ENCODE measurements around the gene SCN1B. TPM values are rescaled to one million over a fixed set of nuclear protein-coding genes. Genes with fewer than 3 reads are reported as not detected.

The SCN1B gene
- total and polyA plus RNA-seq, 10 of the 15 experiments (the other 5 are each of a cell fraction or from before 2014, with no cell fraction given), result 0.04 to 0.54 (median 0.11) TPM; not detected in 3

GRCh38 chr19:35029737-35030256 lies 473 bp upstream of the SCN1B start:
- DNase-seq (ENCODE audit: low read depth, low spot score), result no peak
- H3K9me3 ChIP-seq (replicated peaks; ENCODE audit: control insufficient read depth, insufficient read depth, low read length), result no peaks in the 10 kb centered on the region
- ChIA-PET CTCF (no interaction called here), POLR2A (no interaction called here), SMC1A (ENCODE audit: uncharacterized antibody, unreplicated experiment) (no interaction called here), RAD21 (ENCODE audit: unreplicated experiment) (no interaction called here)
- H3K4me3 ChIP-seq, result no peak overlapping the region
- no peaks in the 10 kb centered on the region for H4K20me1 ChIP-seq (ENCODE audit: control insufficient read depth, insufficient read depth)
- no peaks in the 10 kb centered on the region for H3K4me1 ChIP-seq (ENCODE audit: control insufficient read depth, insufficient read depth, low read length)
- H2AFZ ChIP-seq (ENCODE audit: control insufficient read depth, low read depth, low read length), result no peak overlapping the region
- no peak for TF ChIP-seq FOXM1 (IDR thresholded peaks at IDR 0.05; ENCODE audit: low read depth, low read length)
- no peak for TF ChIP-seq GATAD2B (conservative IDR thresholded peaks at IDR 0.05; ENCODE audit: low read depth)
- TF ChIP-seq POLR2A (IDR thresholded peaks at IDR 0.05; ENCODE audit: low read depth, low read length), result 0 out of 2 replicates have a peak, but pooled peaks have one; percentile 23
- no peak; the same call in 2 of the 3 replicates for ATAC-seq
- peaks cover 0 to 5% of the 10 kb centered on the region in 2 experiments; a peak in 2 of 4 replicates for H3K36me3 ChIP-seq (ENCODE audit: control insufficient read depth in 2 of 2, insufficient read depth in 2 of 2, low read length in 1 of 2)
- no peak overlapping the region for H3K27ac ChIP-seq (ENCODE audit: control insufficient read depth, insufficient read depth)
- WGBS (ENCODE audit: insufficient coverage, insufficient replicate concordance, low lambda C conversion rate, missing lambda C conversion rate), result 42% methylated on average over 8 of the region's 11 CpGs
- H3K9ac ChIP-seq (ENCODE audit: control insufficient read depth, insufficient read depth, low read length), result no peak overlapping the region
- BruUV-seq (replicated peaks), result no TSS peak
- in situ Hi-C loops (cut with MboI), result no loop called here
- intact Hi-C loops (cut with micrococcal nuclease; ENCODE audit: unreplicated experiment), result no loop called here
- H3K4me2 ChIP-seq (ENCODE audit: control insufficient read depth, insufficient read depth), result 0 out of 2 replicates have a peak overlapping the region, but pooled peaks have one; percentile 42
- no peak for FAIRE-seq
- H3K79me2 ChIP-seq (ENCODE audit: control insufficient read depth, insufficient read depth, low read length), result no peaks in the 10 kb centered on the region
- H3K27me3 ChIP-seq (replicated peaks in 1 of 2; ENCODE audit: control insufficient read depth in 2 of 2, insufficient read depth in 2 of 2, low read length in 1 of 2), result peaks cover 2 to 5% of the 10 kb centered on the region in 2 experiments; a peak in 2 of 4 replicates

DNA sequence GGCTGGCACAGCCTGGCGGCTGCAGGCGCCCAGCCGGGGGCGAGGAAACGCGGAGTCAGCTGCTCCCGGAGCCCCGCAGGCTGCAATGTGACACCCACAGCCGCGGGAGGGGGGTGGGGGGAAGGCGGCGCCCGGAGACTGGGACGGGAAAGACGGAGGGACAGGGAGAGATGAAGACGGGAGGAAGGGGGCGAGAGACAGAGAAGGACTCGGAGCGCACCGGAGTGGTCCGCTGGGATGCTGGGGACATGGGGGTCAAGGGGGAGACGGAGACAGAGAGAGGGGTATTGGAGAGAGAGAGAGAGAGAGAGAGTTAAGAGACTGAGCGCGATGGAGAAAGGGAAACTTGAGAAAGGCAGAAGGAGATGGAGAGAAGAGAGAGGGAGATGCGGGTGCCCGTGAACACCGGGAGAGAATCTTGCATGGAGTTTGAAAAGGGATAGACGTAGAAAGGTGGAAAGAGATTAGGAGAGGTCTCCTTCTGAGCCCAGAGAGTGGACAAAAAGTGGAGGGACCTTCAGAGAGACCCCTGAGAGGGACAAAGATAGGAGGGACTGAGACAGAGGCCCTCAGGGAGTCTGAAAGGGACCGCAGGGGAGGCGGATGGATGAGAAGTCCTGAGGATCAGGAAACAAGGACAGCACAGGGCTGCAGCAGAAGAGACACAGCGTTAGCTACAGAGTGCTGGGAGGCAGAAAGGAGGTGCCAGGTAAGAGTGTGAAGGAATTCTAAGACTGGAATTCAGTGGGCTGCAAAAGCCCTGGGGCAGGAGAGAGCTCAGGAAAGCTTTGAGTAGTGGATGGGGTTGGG lies 1.0 kb downstream of the SCN1B start:
- in situ Hi-C loops (cut with MboI) (no loop called here), intact Hi-C loops (cut with micrococcal nuclease; ENCODE audit: unreplicated experiment) (no loop called here)
- no peaks in the 10 kb centered on the region for H3K79me2 ChIP-seq (ENCODE audit: control insufficient read depth, insufficient read depth, low read length)
- no peak for FAIRE-seq
- H4K20me1 ChIP-seq (ENCODE audit: control insufficient read depth, insufficient read depth), result no peaks in the 10 kb centered on the region
- DNase-seq (ENCODE audit: low read depth, low spot score), result no peak
- ChIA-PET RAD21 (ENCODE audit: unreplicated experiment) (no interaction called here), CTCF (no interaction called here), POLR2A (no interaction called here), SMC1A (ENCODE audit: uncharacterized antibody, unreplicated experiment) (no interaction called here)
- TF ChIP-seq, protein P1, sequence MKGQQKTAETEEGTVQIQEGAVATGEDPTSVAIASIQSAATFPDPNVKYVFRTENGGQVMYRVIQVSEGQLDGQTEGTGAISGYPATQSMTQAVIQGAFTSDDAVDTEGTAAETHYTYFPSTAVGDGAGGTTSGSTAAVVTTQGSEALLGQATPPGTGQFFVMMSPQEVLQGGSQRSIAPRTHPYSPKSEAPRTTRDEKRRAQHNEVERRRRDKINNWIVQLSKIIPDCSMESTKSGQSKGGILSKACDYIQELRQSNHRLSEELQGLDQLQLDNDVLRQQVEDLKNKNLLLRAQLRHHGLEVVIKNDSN (IDR thresholded peaks at IDR 0.05; ENCODE audit: borderline replicate concordance, extremely low read length, insufficient read depth, low read depth, low read length), result no peak
- WGBS (ENCODE audit: insufficient coverage, insufficient replicate concordance, low lambda C conversion rate, missing lambda C conversion rate), result 7% methylated on average over 29 of the region's 31 CpGs
- no TSS peak for BruUV-seq (replicated peaks)
- peaks cover 2 to 5% of the 10 kb centered on the region in 2 experiments; a peak in 2 of 4 replicates for H3K27me3 ChIP-seq (replicated peaks in 1 of 2; ENCODE audit: control insufficient read depth in 2 of 2, insufficient read depth in 2 of 2, low read length in 1 of 2)
- H3K4me3 ChIP-seq, result no peak overlapping the region
- no peak overlapping the region for H3K9ac ChIP-seq (ENCODE audit: control insufficient read depth, insufficient read depth, low read length)
- no peak overlapping the region for H2AFZ ChIP-seq (ENCODE audit: control insufficient read depth, low read depth, low read length)
- no peak overlapping the region for H3K27ac ChIP-seq (ENCODE audit: control insufficient read depth, insufficient read depth)
- ATAC-seq, result no peak
- no peaks in the 10 kb centered on the region for H3K4me1 ChIP-seq (ENCODE audit: control insufficient read depth, insufficient read depth, low read length)
- peaks cover 0 to 1% of the 10 kb centered on the region in 2 experiments; a peak in 2 of 4 replicates for H3K36me3 ChIP-seq (ENCODE audit: control insufficient read depth in 2 of 2, insufficient read depth in 2 of 2, low read length in 1 of 2)
- H3K9me3 ChIP-seq (replicated peaks; ENCODE audit: control insufficient read depth, insufficient read depth, low read length), result no peaks in the 10 kb centered on the region
- no peak overlapping the region for H3K4me2 ChIP-seq (ENCODE audit: control insufficient read depth, insufficient read depth)
